HEK293T (cell line): ENCODE results near the gene IL12RB2.

ENCODE experiments used
- ARNT ChIP-seq: fragments of 450-650 bp; IDR thresholded peaks from 2 replicates; pipeline ENCODE4 v1.6.1; 2017; ENCODE audit warnings: mild to moderate bottlenecking
- BHLHE40 ChIP-seq: fragments of 450-650 bp; IDR thresholded peaks from 2 replicates; pipeline ENCODE4 v1.6.1; 2016; ENCODE audit warnings: mild to moderate bottlenecking, moderate library complexity, borderline replicate concordance
- CTBP1 ChIP-seq: fragments of 450-650 bp; IDR thresholded peaks from 2 replicates; pipeline ENCODE4 v1.6.1; 2016; ENCODE audit warnings: borderline replicate concordance
- ELF4 ChIP-seq: fragments of 450-650 bp; IDR thresholded peaks from 2 replicates; pipeline ENCODE4 v1.6.1; 2017; ENCODE audit warnings: antibody characterized with exemption
- FOXA1 ChIP-seq: fragments of 450-650 bp; IDR thresholded peaks from 2 replicates; pipeline ENCODE4 v1.6.1; 2016; ENCODE audit warnings: mild to moderate bottlenecking
- FOXK2 ChIP-seq: fragments of 450-650 bp; IDR thresholded peaks from 2 replicates; pipeline ENCODE4 v1.6.1; 2016; ENCODE audit warnings: mild to moderate bottlenecking
- HDGF ChIP-seq: fragments of 450-650 bp; IDR thresholded peaks from 2 replicates; pipeline ENCODE4 v1.6.1; 2017; ENCODE audit warnings: antibody characterized with exemption, borderline replicate concordance
- NFRKB ChIP-seq: fragments of 450-650 bp; IDR thresholded peaks from 2 replicates; pipeline ENCODE4 v1.6.1; 2016; ENCODE audit warnings: mild to moderate bottlenecking, moderate library complexity
- PKNOX1 ChIP-seq: fragments of 450-650 bp; IDR thresholded peaks from 2 replicates; pipeline ENCODE4 v1.6.1; 2016
- SP1 ChIP-seq: fragments of 450-650 bp; IDR thresholded peaks from 2 replicates; pipeline ENCODE4 v1.6.1; 2017
- SUZ12 ChIP-seq: fragments of 450-650 bp; IDR thresholded peaks from 2 replicates; pipeline ENCODE4 v1.6.1; 2016; ENCODE audit warnings: mild to moderate bottlenecking
- TARDBP ChIP-seq: fragments of 450-650 bp; IDR thresholded peaks from 2 replicates; pipeline ENCODE4 v1.6.1; 2016
- ZNF384 ChIP-seq: fragments of 450-650 bp; IDR thresholded peaks from 2 replicates; pipeline ENCODE4 v1.6.1; 2016

GRCh38 chr1:67405473-67406245 is 98.0 kb downstream of the IL12RB2 start:
- TF ChIP-seq SUZ12, result no peak
- TF ChIP-seq FOXA1, result no peak
- TF ChIP-seq BHLHE40, result no peak
- TF ChIP-seq ZNF384, result no peak
- TF ChIP-seq ELF4, result no peak
- no peak for TF ChIP-seq ARNT
- 0 out of 2 replicates have a peak, but pooled peaks have one; percentile 24 for TF ChIP-seq NFRKB
- TF ChIP-seq SP1, result no peak
- TF ChIP-seq FOXK2, result no peak
- TF ChIP-seq PKNOX1, result no peak
- no peak for TF ChIP-seq TARDBP
- TF ChIP-seq HDGF, result no peak
- TF ChIP-seq CTBP1, result no peak
